AG20443 (cell line): ENCODE data around the gene WWOX.

ENCODE experiments used
- DNase-seq: peaks from one replicate; pipeline ENCODE4 v3.0.0; 2012; ENCODE audit warnings: low spot score, mixed read lengths

Gene WWOX

GRCh38 chr16:78362524-78363135 lies 263.2 kb downstream of the WWOX start:
- DNase-seq = no peak

- no peak for DNase-seq
Measured at GRCh38 chr16:78363843-78364555, 264.5 kb downstream of the WWOX start.

- no peak for DNase-seq
Measured at GRCh38 chr16:78364556-78364880, 265.1 kb downstream of the WWOX start.

DNA sequence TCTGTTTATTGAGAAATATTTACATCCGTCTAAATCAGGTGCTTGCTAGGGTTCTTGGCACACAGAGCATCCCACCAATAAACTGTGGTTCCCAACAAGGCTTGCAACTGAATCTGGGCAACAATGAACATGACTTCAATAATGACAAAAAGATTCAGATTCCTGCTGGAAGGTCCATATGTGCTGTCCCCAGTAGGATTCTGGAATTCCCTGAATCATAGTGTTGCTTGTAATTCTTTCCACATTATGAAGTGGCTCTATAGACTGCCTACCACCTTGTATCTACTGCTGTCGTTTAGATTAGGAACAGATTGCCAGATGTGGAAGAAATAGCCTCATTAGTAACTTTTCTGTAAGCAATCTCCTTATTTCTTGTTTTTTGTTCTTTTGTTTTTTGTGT lies 265.9 kb downstream of the WWOX start:
- no peak for DNase-seq

- DNase-seq = no peak
Measured at GRCh38 chr16:78368121-78369102, 269.0 kb downstream of the WWOX start.

DNA sequence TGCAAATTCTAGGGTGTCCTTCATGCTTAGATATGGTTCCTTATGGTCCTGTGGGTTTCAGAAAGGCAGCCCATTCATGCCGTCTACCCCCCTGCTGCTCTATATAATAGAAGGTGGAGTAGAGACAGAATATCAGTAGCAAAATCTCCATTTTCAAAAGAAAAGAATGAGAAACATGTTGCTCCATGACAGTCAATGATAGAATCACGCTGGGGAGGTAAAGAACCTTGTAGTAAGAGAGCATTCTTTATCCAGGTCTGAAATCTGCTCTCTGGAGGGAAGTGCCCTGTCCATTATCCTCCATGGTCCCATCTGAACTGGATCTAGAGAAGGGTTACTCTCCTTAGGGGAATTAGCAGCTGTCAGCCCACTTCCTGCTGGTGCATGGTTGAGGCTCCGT lies 272.8 kb downstream of the WWOX start:
- no peak for DNase-seq

DNA sequence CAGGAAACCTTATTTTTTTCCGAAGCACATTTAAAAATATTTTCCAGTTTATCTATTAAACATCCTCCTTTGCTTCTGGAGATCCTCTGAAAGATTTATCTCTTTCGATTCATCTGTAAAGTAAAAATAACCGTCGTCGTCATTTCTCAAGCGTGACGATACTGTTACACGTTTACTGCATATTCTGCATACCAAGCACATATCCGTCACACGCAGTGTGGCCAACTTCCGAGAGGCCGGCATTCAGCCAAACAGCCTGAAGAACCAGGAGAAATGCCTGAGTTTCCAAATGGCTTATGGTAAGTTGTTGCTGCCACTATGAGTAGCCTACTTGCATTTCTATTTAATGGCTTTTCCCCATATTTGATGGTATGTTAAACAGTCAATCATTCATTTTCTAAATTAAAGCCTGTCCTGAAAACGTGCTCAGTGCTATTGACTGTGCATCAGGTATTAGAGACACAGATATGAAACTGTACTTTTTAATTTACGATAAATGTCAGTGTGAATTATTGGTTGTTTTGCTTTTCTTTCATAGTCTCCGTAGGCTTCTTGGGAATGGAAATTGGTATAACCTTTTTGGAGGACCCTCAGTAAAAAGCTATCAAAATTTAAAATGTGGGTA lies 275.7 kb downstream of the WWOX start:
- no peak for DNase-seq

DNA sequence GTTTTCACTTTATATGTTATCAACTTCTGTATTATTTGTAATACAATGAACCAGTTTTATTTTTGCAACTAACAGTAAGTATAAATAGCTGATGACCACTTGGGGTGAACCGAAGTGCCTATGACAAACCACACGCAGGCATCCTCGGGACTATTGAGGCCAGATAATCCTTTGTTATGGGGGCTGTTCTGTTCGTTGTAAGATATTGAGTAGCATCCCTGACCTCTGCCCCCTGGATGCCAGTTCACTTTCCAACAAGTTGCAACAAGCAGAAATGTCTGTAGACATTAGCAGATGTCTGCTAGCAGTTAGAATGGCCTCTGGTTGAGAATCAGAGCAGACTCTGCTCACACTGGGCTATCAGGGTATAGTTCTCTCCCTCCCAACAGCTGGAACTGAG lies 277.0 kb downstream of the WWOX start:
- DNase-seq = no peak

DNA sequence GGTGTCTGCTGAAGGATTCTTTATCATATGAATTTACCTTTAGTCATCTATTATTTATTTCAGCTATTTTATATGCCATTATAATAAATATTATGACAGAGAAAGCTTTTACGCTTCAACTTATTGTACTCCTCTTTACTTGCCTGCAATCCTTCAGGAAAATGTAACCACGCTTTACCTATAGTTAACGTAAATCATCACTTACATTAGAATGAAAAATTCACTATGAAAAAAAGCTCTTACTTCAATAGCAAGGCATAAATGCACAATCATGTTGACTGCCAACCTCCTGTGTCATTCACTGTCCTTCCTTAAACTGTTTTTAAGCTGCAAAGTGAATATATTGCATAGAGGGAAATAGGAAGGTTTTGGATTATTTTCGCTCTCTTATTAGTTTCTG lies 277.9 kb downstream of the WWOX start:
- no peak for DNase-seq

DNA sequence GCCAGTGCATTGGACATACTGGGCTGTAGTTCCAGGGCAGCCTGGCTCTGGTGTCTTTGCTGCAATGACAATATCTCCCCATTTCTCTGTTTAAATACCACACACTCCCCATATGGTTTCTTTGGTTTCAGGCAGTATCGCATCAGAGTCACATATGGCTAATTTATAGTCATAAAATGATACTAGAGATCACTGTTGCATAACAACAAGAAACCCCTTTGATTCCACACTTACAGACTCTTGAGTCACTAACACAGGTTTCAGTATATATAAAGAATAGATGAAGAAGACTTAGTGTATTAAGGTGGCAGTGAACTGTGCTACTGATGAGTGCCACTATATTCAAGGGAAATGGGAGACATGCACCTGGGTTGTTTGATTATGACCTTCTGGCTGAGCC lies 281.6 kb downstream of the WWOX start:
- no peak for DNase-seq

GRCh38 chr16:78383118-78383517 lies 283.7 kb downstream of the WWOX start:
- DNase-seq = no peak

- no peak for DNase-seq
Measured at GRCh38 chr16:78385086-78385805, 285.8 kb downstream of the WWOX start.

GRCh38 chr16:78386557-78387324 lies 287.3 kb downstream of the WWOX start:
- no peak for DNase-seq

DNA sequence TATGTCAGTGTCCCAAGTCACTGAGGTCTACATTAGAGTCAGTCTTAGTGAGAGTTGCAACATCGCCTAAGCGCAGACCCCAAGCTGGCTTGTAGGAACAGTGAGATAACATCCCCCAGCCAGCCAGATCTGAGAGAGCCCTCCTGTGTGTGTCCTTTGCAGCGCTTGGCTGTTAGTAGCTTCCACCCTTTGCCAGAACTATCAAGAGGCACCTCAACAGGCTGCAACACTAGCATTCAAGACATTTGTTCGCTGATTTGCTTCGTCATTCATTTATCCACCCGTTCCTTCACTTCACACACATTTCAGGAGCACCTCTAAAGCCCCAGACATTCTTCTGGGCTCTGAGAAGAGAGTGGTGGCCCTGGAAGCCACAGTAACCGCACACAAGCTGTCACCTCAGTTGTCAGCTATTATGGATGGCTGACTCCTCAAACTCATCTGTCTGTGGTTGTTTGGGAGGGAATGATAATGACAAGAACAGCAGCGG lies 289.6 kb downstream of the WWOX start:
- DNase-seq = no peak

DNA sequence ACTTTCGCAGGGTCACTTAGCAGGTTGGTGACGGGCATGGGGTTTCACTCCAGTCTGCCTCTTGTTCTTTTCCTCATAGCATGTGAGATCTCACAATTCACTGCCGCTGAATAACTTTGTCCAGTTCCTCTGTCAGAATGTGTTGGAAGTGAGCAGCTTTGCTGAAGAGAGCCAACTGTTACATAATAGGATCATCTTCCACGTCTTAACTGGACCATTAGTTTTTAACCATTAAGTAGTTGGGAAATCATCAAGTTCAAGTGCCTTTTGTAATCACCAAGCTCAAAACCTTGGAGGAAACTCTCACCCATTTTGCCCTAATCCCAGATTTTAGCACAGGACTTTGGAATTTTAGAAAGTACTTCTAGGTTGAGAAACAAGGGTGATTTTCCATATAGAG lies 290.6 kb downstream of the WWOX start:
- no peak for DNase-seq

DNA sequence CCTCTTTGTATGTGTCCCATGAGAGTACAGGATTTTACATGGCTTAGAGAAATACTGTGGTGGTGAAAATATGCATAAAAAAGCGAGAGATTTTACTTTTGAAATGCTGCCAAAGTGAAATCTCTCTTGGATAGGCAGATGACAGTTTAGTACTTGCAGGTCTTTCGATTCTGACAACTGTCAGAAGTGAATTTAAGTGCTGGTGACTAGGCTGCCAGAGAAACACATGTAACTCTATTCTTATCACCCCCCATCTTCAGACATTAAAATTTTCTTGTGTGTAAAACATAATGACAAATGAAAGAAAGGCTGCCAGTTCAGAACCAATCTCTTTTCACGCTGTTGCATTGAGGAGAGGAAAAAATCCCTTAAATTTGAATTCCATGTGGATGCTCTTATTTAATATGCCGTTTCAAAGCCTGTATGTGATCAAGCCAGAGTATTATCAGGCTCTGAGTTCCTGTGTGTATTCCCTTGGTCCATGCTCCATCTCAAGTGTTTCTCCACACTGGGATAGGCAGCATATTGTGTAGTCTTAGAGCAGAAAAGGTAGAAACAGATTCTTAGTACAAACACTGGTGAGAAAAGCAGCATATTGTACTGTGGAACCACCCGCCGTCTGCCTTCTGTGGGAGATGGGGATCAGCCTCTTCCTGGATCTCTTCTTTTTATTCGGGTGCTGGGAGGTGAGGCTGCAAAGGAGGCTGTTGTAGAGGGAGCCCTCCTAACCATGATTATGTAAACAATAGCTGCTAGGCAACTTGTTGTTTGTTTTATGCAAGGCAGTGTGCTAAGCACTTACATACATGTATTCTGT lies 291.3 kb downstream of the WWOX start:
- DNase-seq = no peak

GRCh38 chr16:78392585-78393195 lies 293.2 kb downstream of the WWOX start:
- DNase-seq = no peak

DNA sequence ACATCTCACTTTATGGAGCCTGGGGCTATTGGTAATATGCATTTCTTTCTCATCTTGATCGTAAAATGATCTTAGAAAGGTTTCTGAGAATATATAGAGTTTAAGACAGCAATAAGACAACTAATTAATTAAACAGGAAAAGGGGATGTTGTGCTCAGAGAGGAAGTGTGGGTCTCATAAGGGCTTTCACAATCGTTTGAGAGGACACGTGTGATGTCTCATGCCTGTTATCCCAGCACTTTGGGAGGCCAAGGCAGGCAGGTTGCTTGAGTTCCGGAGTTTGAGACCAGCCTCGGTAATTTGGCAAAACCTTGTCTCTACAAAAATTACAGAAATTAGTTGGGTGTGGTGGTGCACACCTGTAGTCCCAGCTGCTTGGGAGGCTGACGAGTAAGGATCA lies 295.6 kb downstream of the WWOX start:
- no peak for DNase-seq

DNA sequence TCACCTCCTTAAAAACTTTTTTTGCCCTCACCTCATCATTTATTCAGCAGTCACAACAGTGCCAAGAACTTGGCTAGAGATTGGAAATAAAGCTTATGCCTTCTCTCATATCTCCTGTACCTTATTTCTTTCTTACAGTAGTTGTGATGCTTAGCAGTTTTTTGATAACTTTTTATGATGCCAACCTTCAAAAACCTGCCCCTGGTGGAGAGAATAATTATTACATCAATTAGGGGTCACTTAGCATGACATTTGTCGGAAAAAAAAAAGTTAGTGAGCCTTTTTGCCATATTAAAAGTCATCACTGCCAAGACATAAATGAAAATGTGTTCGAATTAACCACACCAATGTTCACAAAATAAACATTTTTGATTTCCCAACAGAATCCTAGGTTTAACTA lies 296.6 kb downstream of the WWOX start:
- DNase-seq = no peak

GRCh38 chr16:78396673-78397072 lies 297.2 kb downstream of the WWOX start:
- no peak for DNase-seq
